ENCODE measurements around the gene TRIM2. TPM values are rescaled to one million over a fixed set of nuclear protein-coding genes. Genes with fewer than 3 reads are reported as not detected.

The TRIM2 gene
- total RNA-seq, 6 donors from 2014 or later = 17.6 to 45.1 (median 30.2) TPM

- H3K27me3 ChIP-seq = no peaks in the 10 kb centered on the region
- no peak overlapping the region for H3K27ac ChIP-seq
- H3K36me3 ChIP-seq = no peaks in the 10 kb centered on the region
- DNase-seq (no peak), ATAC-seq (ENCODE audit: low FRiP score in 2 of 2) (no peak)
- TF ChIP-seq CTCF (IDR thresholded peaks at IDR 0.05) (no peak), POLR2AphosphoS5 (IDR thresholded peaks at IDR 0.05) (no peak), EP300 (IDR thresholded peaks at IDR 0.05) (no peak), POLR2A (IDR thresholded peaks at IDR 0.05) (no peak)
- 89 to 92% methylated on average over 6 of the region's 6 CpGs for WGBS, 2 donors
- H3K4me3 ChIP-seq = no peak overlapping the region
- H3K9me3 ChIP-seq = no peaks in the 10 kb centered on the region
- H3K4me1 ChIP-seq = no peaks in the 10 kb centered on the region
Observed at GRCh38 chr4:153371701-153372234, 167.5 kb downstream of the TRIM2 start.

- TF ChIP-seq CTCF (IDR thresholded peaks at IDR 0.05) (no peak), POLR2A (IDR thresholded peaks at IDR 0.05) (no peak), EP300 (IDR thresholded peaks at IDR 0.05) (no peak), POLR2AphosphoS5 (IDR thresholded peaks at IDR 0.05) (no peak)
- H3K27me3 ChIP-seq = no peaks in the 10 kb centered on the region
- H3K4me1 ChIP-seq = no peaks in the 10 kb centered on the region
- no peaks in the 10 kb centered on the region for H3K36me3 ChIP-seq
- H3K27ac ChIP-seq = no peak overlapping the region
- no peak for DNase-seq
- WGBS, 2 donors = 73 to 79% methylated on average over 1 of the region's 1 CpG
- no peak for ATAC-seq (ENCODE audit: low FRiP score in 2 of 2)
- H3K9me3 ChIP-seq = no peaks in the 10 kb centered on the region
- no peak overlapping the region for H3K4me3 ChIP-seq
Observed at GRCh38 chr4:153372967-153373562, 168.8 kb downstream of the TRIM2 start.

- H3K4me3 ChIP-seq = no peak overlapping the region
- no peak for TF ChIP-seq POLR2A (IDR thresholded peaks at IDR 0.05)
- TF ChIP-seq EP300 (IDR thresholded peaks at IDR 0.05) = no peak
- TF ChIP-seq POLR2AphosphoS5 (IDR thresholded peaks at IDR 0.05) = no peak
- TF ChIP-seq CTCF (IDR thresholded peaks at IDR 0.05) = no peak
- ATAC-seq (ENCODE audit: low FRiP score in 2 of 2) (no peak), DNase-seq (no peak)
- H3K27me3 ChIP-seq = no peaks in the 10 kb centered on the region
- H3K4me1 ChIP-seq = no peaks in the 10 kb centered on the region
- no peaks in the 10 kb centered on the region for H3K9me3 ChIP-seq
- H3K27ac ChIP-seq = no peak overlapping the region
- 73 to 75% methylated on average over 2 of the region's 2 CpGs for WGBS, 2 donors
- H3K36me3 ChIP-seq = no peaks in the 10 kb centered on the region
Observed at GRCh38 chr4:153374442-153374841, 170.2 kb downstream of the TRIM2 start.

GRCh38 chr4:153375303-153375702, 171.1 kb downstream of the TRIM2 start:
- ATAC-seq (ENCODE audit: low FRiP score in 2 of 2) (no peak), DNase-seq (no peak)
- no peak overlapping the region for H3K27ac ChIP-seq
- WGBS, 2 donors = 95 to 100% methylated on average over 1 of the region's 1 CpG
- H3K36me3 ChIP-seq = no peaks in the 10 kb centered on the region
- H3K4me3 ChIP-seq = no peak overlapping the region
- H3K9me3 ChIP-seq = no peaks in the 10 kb centered on the region
- H3K27me3 ChIP-seq = no peaks in the 10 kb centered on the region
- H3K4me1 ChIP-seq = no peaks in the 10 kb centered on the region
- TF ChIP-seq EP300 (IDR thresholded peaks at IDR 0.05) (no peak), POLR2A (IDR thresholded peaks at IDR 0.05) (no peak), CTCF (IDR thresholded peaks at IDR 0.05) (no peak), POLR2AphosphoS5 (IDR thresholded peaks at IDR 0.05) (no peak)

GRCh38 chr4:153383131-153383530, 178.9 kb downstream of the TRIM2 start:
- H3K4me3 ChIP-seq = no peak overlapping the region

More at GRCh38 chr4:153383131-153383530, 178.9 kb downstream of the TRIM2 start:
- ATAC-seq (ENCODE audit: low FRiP score in 2 of 2) (no peak), DNase-seq (no peak)
- no peaks in the 10 kb centered on the region for H3K4me1 ChIP-seq
- no peak overlapping the region for H3K27ac ChIP-seq
- 71 to 73% methylated on average over 4 of the region's 4 CpGs for WGBS, 2 donors
- no peaks in the 10 kb centered on the region for H3K36me3 ChIP-seq
- no peaks in the 10 kb centered on the region for H3K27me3 ChIP-seq
- H3K9me3 ChIP-seq = no peaks in the 10 kb centered on the region
- TF ChIP-seq CTCF (IDR thresholded peaks at IDR 0.05) (no peak), POLR2A (IDR thresholded peaks at IDR 0.05) (no peak), POLR2AphosphoS5 (IDR thresholded peaks at IDR 0.05) (no peak), EP300 (IDR thresholded peaks at IDR 0.05) (no peak)

Measured in upper lobe of left lung (tissue), 6 donors.